ENCODE results near the gene SMIM29.
"Not testable (repeated sequence)": the region's sequence is repeated elsewhere in the genome, so short reads cannot be mapped to it uniquely, and the experiment has no call there.

SMIM29 gene

DNA sequence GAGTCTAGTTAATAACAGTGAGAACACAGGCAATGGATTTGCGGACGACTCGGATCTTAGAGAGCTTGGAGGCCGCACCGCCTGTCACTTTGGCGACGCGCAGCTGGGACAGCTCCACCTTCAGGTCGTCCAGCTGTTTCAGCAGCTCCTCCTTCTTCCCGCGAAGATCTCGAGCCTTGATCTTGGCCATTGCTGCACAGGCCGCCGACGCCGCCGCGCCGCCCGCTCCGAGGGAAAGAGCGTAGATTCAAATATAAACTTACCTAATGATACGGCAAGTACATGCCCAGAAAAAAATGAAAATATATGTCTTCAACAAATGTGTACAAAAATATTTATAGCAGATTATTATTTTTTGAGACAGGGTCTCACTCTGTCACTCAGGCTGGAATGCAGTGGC lies 14.7 kb upstream of the SMIM29 start:
- DNase-seq; H2AK5ac ChIP-seq (ENCODE audit: low read length); H3K18ac ChIP-seq (ENCODE audit: low read length); H3K27ac ChIP-seq (ENCODE audit: low read depth, low read length); H3K23ac ChIP-seq (ENCODE audit: low read length); H2BK12ac ChIP-seq (ENCODE audit: low read length); H3K4me3 ChIP-seq (ENCODE audit: low read depth, low read length); H3K4ac ChIP-seq (ENCODE audit: low read depth, low read length); H2BK120ac ChIP-seq (ENCODE audit: insufficient read depth, low read length, poor library complexity); H3K79me1 ChIP-seq (ENCODE audit: low read length); H3K9ac ChIP-seq (ENCODE audit: low read length); H4K12ac ChIP-seq (ENCODE audit: low read depth, low read length); H3K27me3 ChIP-seq (ENCODE audit: insufficient read depth, low read length); H3K14ac ChIP-seq (ENCODE audit: low read length); H3K9me3 ChIP-seq (ENCODE audit: insufficient read depth, low read depth, low read length); H4K8ac ChIP-seq (ENCODE audit: low read depth, low read length); H3K4me2 ChIP-seq (ENCODE audit: low read length); H3K4me1 ChIP-seq (ENCODE audit: control insufficient read depth in 1 of 2, insufficient read depth in 2 of 2, low read length in 2 of 2); H2AFZ ChIP-seq (ENCODE audit: insufficient read depth, low read length, poor library complexity); H4K91ac ChIP-seq (ENCODE audit: low read depth, low read length); H3K79me2 ChIP-seq (ENCODE audit: control insufficient read depth, insufficient read depth, low read length, poor library complexity); H2BK5ac ChIP-seq (ENCODE audit: low read depth, low read length, poor library complexity); H3K36me3 ChIP-seq (ENCODE audit: control insufficient read depth in 1 of 2, insufficient read depth in 2 of 2, low read length in 2 of 2): not testable (repeated sequence)
- WGBS (ENCODE audit: extremely low coverage, insufficient coverage, insufficient read length) = no CpG with 5 or more reads among the region's 23 CpGs

DNA sequence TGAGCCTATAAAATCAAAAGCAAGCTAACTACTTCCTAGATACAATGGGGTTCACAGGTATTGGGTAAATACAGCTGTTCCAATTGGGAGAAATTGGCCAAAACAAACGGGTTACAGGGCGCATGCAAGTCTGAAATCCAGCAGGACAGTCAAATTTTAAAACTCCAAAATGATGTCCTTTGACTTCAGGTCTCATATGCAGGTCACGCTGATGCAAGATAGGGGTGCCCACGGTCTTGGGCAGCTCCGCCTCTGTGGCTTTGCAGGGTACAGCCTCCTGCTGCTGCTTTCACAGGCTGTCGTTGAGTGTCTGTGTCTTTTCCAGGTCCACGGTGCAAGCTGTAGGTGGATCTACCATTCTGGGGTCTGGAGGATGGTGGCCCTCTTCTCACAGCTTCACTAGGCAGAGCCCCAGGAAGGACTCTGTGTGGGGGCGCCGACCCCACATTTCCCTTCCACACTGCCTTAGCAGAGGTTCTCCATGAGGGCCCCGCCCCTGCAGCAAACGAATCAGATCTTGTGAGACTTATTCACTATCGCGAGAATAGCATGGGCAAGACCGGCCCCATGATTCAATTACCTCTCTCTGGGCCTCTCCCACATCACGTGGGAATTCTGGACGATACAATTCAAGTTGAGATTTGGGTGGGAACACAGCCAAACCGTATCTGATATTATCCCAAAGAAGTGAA lies 11.9 kb upstream of the SMIM29 start:
- H2BK120ac ChIP-seq (ENCODE audit: insufficient read depth, low read length, poor library complexity) = no peak overlapping the region
- no peaks in the 10 kb centered on the region for H3K4me1 ChIP-seq (ENCODE audit: control insufficient read depth in 1 of 2, insufficient read depth in 2 of 2, low read length in 2 of 2)
- no peak overlapping the region for H2BK12ac ChIP-seq (ENCODE audit: low read length)
- H4K8ac ChIP-seq (ENCODE audit: low read depth, low read length) = no peak overlapping the region
- no peaks in the 10 kb centered on the region for H3K79me2 ChIP-seq (ENCODE audit: control insufficient read depth, insufficient read depth, low read length, poor library complexity)
- H2BK5ac ChIP-seq (ENCODE audit: low read depth, low read length, poor library complexity) = no peak overlapping the region
- H3K14ac ChIP-seq (ENCODE audit: low read length) = no peak overlapping the region
- H3K4me2 ChIP-seq (ENCODE audit: low read length) = no peak overlapping the region
- no peak overlapping the region for H3K9ac ChIP-seq (ENCODE audit: low read length)
- no peak overlapping the region for H2AFZ ChIP-seq (ENCODE audit: insufficient read depth, low read length, poor library complexity)
- H4K91ac ChIP-seq (ENCODE audit: low read depth, low read length) = no peak overlapping the region
- no peak overlapping the region for H4K12ac ChIP-seq (ENCODE audit: low read depth, low read length)
- no peaks in the 10 kb centered on the region for H3K36me3 ChIP-seq (ENCODE audit: control insufficient read depth in 1 of 2, insufficient read depth in 2 of 2, low read length in 2 of 2)
- no peak overlapping the region for H3K18ac ChIP-seq (ENCODE audit: low read length)
- H3K23ac ChIP-seq (ENCODE audit: low read length) = no peak overlapping the region
- H3K27ac ChIP-seq (ENCODE audit: low read depth, low read length) = no peak overlapping the region
- H2AK5ac ChIP-seq (ENCODE audit: low read length) = no peak overlapping the region
- no CpG with 5 or more reads among the region's 17 CpGs for WGBS (ENCODE audit: extremely low coverage, insufficient coverage, insufficient read length)
- no peak overlapping the region for H3K4ac ChIP-seq (ENCODE audit: low read depth, low read length)
- DNase-seq = no peak
- H3K79me1 ChIP-seq (ENCODE audit: low read length) = no peaks in the 10 kb centered on the region
- H3K27me3 ChIP-seq (ENCODE audit: insufficient read depth, low read length) = no peaks in the 10 kb centered on the region
- H3K4me3 ChIP-seq (ENCODE audit: low read depth, low read length) = no peak overlapping the region
- peaks cover 1% of the 10 kb centered on the region for H3K9me3 ChIP-seq (ENCODE audit: insufficient read depth, low read depth, low read length)

DNA sequence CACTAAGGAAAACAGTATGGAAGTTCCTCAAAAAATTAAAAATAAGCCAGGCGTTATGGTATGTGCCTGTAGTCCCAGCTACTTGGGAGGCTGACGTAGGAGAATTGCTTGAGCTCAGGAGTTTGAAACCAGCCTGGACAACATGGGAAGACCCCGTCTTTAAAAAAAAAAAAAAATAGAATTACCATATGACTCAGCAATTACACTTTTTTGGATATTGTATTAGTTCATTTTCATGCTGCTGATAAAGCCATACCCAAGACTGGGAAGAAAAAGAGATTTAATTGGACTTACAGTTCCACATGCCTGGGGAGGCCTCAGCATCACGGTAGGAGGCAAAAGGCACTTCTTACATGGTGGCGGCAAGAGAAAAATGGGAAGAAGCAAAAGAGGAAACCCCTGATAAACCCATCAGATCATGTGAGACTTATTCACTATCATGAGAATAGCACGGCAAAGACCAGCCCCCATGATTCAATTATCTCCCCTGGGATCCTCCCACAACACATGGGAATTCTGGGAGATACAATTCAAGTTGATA lies 10.8 kb upstream of the SMIM29 start:
- no peaks in the 10 kb centered on the region for H3K4me1 ChIP-seq (ENCODE audit: control insufficient read depth in 1 of 2, insufficient read depth in 2 of 2, low read length in 2 of 2)
- no peak overlapping the region for H4K91ac ChIP-seq (ENCODE audit: low read depth, low read length)
- H2BK120ac ChIP-seq (ENCODE audit: insufficient read depth, low read length, poor library complexity) = no peak overlapping the region
- H3K27me3 ChIP-seq (ENCODE audit: insufficient read depth, low read length) = no peaks in the 10 kb centered on the region
- H2AFZ ChIP-seq (ENCODE audit: insufficient read depth, low read length, poor library complexity) = no peak overlapping the region
- H2BK5ac ChIP-seq (ENCODE audit: low read depth, low read length, poor library complexity) = no peak overlapping the region
- H2BK12ac ChIP-seq (ENCODE audit: low read length) = no peak overlapping the region
- no CpG with 5 or more reads among the region's 6 CpGs for WGBS (ENCODE audit: extremely low coverage, insufficient coverage, insufficient read length)
- no peak overlapping the region for H3K18ac ChIP-seq (ENCODE audit: low read length)
- H3K79me2 ChIP-seq (ENCODE audit: control insufficient read depth, insufficient read depth, low read length, poor library complexity) = no peaks in the 10 kb centered on the region
- no peak overlapping the region for H4K12ac ChIP-seq (ENCODE audit: low read depth, low read length)
- no peak overlapping the region for H3K14ac ChIP-seq (ENCODE audit: low read length)
- H3K23ac ChIP-seq (ENCODE audit: low read length) = no peak overlapping the region
- H3K9me3 ChIP-seq (ENCODE audit: insufficient read depth, low read depth, low read length) = peaks cover 1% of the 10 kb centered on the region
- no peak overlapping the region for H3K9ac ChIP-seq (ENCODE audit: low read length)
- H4K8ac ChIP-seq (ENCODE audit: low read depth, low read length) = no peak overlapping the region
- no peak overlapping the region for H2AK5ac ChIP-seq (ENCODE audit: low read length)
- no peak for DNase-seq
- H3K4me2 ChIP-seq (ENCODE audit: low read length) = no peak overlapping the region
- no peaks in the 10 kb centered on the region for H3K79me1 ChIP-seq (ENCODE audit: low read length)
- no peak overlapping the region for H3K27ac ChIP-seq (ENCODE audit: low read depth, low read length)
- H3K36me3 ChIP-seq (ENCODE audit: control insufficient read depth in 1 of 2, insufficient read depth in 2 of 2, low read length in 2 of 2) = no peaks in the 10 kb centered on the region
- no peak overlapping the region for H3K4me3 ChIP-seq (ENCODE audit: low read depth, low read length)
- no peak overlapping the region for H3K4ac ChIP-seq (ENCODE audit: low read depth, low read length)

DNA sequence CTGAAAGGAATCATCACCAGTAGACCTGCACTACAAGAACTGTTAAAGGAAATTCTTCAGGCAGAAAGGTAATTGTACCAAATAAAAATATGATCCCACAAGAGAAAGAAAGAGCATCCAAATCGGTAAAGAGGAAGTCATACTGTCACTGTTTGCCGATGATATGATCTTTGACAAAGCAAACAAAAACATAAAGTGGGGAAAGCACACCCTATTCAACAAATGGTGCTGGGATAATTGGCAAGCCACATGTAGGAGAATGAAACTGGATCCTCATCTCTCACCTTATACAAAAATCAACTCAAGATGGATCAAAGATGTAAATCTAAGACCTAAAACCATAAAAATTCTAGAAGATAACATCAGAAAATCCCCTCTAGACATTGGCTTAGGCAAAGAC lies 3.6 kb upstream of the SMIM29 start:
- WGBS (ENCODE audit: extremely low coverage, insufficient coverage, insufficient read length) = no CpG with 5 or more reads among the region's 2 CpGs
- H4K12ac ChIP-seq (ENCODE audit: low read depth, low read length); DNase-seq; H3K14ac ChIP-seq (ENCODE audit: low read length); H3K18ac ChIP-seq (ENCODE audit: low read length); H3K79me1 ChIP-seq (ENCODE audit: low read length); H2AK5ac ChIP-seq (ENCODE audit: low read length); H4K91ac ChIP-seq (ENCODE audit: low read depth, low read length); H3K9ac ChIP-seq (ENCODE audit: low read length); H3K23ac ChIP-seq (ENCODE audit: low read length); H3K27me3 ChIP-seq (ENCODE audit: insufficient read depth, low read length); H2AFZ ChIP-seq (ENCODE audit: insufficient read depth, low read length, poor library complexity); H3K4me3 ChIP-seq (ENCODE audit: low read depth, low read length); H3K4me2 ChIP-seq (ENCODE audit: low read length); H3K79me2 ChIP-seq (ENCODE audit: control insufficient read depth, insufficient read depth, low read length, poor library complexity); H3K36me3 ChIP-seq (ENCODE audit: control insufficient read depth in 1 of 2, insufficient read depth in 2 of 2, low read length in 2 of 2); H3K27ac ChIP-seq (ENCODE audit: low read depth, low read length); H2BK5ac ChIP-seq (ENCODE audit: low read depth, low read length, poor library complexity); H2BK12ac ChIP-seq (ENCODE audit: low read length); H2BK120ac ChIP-seq (ENCODE audit: insufficient read depth, low read length, poor library complexity); H4K8ac ChIP-seq (ENCODE audit: low read depth, low read length); H3K9me3 ChIP-seq (ENCODE audit: insufficient read depth, low read depth, low read length); H3K4ac ChIP-seq (ENCODE audit: low read depth, low read length); H3K4me1 ChIP-seq (ENCODE audit: control insufficient read depth in 1 of 2, insufficient read depth in 2 of 2, low read length in 2 of 2): not testable (repeated sequence)
